SK-N-MC (cell line): ENCODE results near the gene KAT6B.

ENCODE experiments used
- DNase-seq: peaks from one replicate; pipeline ENCODE4 v3.0.0-alpha.2; 2011; ENCODE audit warnings: low read depth, low spot score
- H3K27ac ChIP-seq: fragments of 200-600 bp; sonication (generic); 2 replicates; pipeline ENCODE4 v1.5.1; 2016; ENCODE audit warnings: mixed run types
- H3K36me3 ChIP-seq: fragments of 200-600 bp; sonication (generic); 2 replicates; pipeline ENCODE4 v1.6.1; 2017; ENCODE audit warnings: antibody characterized with exemption, low read length, mixed read lengths; ENCODE audit not compliant: insufficient read depth
- H3K4me3 ChIP-seq: fragments of 200-600 bp; sonication (generic); 2 replicates; pipeline ENCODE4 v1.5.1; 2016
- H3K9ac ChIP-seq: fragments of 200-600 bp; sonication (generic); 2 replicates; pipeline ENCODE4 v1.8.0; 2017; ENCODE audit warnings: mixed run types, mixed read lengths; ENCODE audit not compliant: insufficient read length
- H3K9me3 ChIP-seq: fragments of 200-600 bp; sonication (generic); 2 replicates; pipeline ENCODE4 v1.6.1; 2017; ENCODE audit warnings: low read depth, mild to moderate bottlenecking, antibody characterized with exemption, low read length, moderate library complexity, mixed read lengths
- EZH2 ChIP-seq: fragments of 200-600 bp; sonication (generic); IDR thresholded peaks from one replicate; pipeline ENCODE4 v1.6.1; 2017; ENCODE audit warnings: antibody characterized with exemption
- FOXP2 ChIP-seq: optimal IDR thresholded peaks from 2 replicates; pipeline ENCODE3; 2011; ENCODE audit warnings: mild to moderate bottlenecking, moderate library complexity; ENCODE audit not compliant: insufficient read depth; ENCODE audit errors: extremely low read length, control extremely low read depth
- POLR2AphosphoS5 ChIP-seq: IDR thresholded peaks from 2 replicates; pipeline ENCODE4 v1.6.1; 2012; ENCODE audit warnings: mild to moderate bottlenecking, low read depth, low read length, borderline replicate concordance

Gene KAT6B

GRCh38 chr10:74960670-74961069 is 134.3 kb downstream of the KAT6B start:
- H3K9ac ChIP-seq: no peak overlapping the region
- H3K9me3 ChIP-seq: no peaks in the 10 kb centered on the region
- no peak overlapping the region for H3K27ac ChIP-seq
- no peaks in the 10 kb centered on the region for H3K36me3 ChIP-seq
- H3K4me3 ChIP-seq: no peak overlapping the region
- DNase-seq: no peak
- TF ChIP-seq EZH2: no peak
- TF ChIP-seq FOXP2: no peak
- TF ChIP-seq POLR2AphosphoS5: no peak

DNA sequence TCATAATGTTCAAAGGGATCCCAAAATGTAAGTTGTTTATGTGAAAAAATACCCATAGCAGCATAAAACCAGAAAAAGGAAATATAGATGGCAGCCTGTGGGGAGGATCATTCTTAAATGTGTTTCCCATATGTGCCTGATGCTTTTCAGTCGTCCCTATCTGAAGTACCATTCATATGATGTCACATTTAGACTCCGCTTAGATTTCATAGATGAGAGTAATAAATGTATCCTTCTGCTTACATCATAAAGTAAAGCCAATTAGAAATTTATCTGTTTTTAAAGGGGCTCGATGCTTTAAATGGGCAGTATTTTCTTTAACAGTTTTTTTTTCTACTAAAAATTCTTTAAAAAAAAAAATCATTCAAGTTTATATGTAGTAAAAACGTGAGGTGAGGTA is 136.1 kb downstream of the KAT6B start:
- Histone ChIP-seq H3K27ac (no peak overlapping the region), H3K9ac (no peak overlapping the region), H3K36me3 (no peaks in the 10 kb centered on the region), H3K9me3 (no peaks in the 10 kb centered on the region), H3K4me3 (no peak overlapping the region)
- DNase-seq: no peak
- no peak for TF ChIP-seq EZH2

DNA sequence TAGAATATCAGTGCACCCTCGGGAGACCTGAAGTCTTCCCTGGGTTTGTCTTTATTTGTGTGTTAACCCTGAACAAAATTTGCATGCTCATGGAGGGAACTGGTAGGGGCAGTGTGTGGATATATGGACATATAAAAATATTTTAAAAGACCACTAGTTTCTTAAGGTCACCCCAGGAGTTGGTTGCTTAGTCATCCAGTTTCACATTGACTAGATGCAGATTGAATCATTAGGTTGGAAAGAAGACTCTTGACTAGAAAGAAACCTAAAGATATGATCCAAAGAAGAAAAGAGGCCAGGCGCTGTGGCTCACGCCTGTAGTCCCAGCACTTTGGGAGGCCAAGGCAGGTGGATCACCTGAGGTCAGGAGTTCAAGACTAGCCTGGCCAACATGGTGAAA is 137.1 kb downstream of the KAT6B start:
- H3K4me3 ChIP-seq: no peak overlapping the region
- DNase-seq: no peak
- no peak overlapping the region for H3K27ac ChIP-seq
- H3K9me3 ChIP-seq: no peaks in the 10 kb centered on the region
- no peak overlapping the region for H3K9ac ChIP-seq
- H3K36me3 ChIP-seq: no peaks in the 10 kb centered on the region
- TF ChIP-seq FOXP2 (no peak), POLR2AphosphoS5 (no peak), EZH2 (no peak)

DNA sequence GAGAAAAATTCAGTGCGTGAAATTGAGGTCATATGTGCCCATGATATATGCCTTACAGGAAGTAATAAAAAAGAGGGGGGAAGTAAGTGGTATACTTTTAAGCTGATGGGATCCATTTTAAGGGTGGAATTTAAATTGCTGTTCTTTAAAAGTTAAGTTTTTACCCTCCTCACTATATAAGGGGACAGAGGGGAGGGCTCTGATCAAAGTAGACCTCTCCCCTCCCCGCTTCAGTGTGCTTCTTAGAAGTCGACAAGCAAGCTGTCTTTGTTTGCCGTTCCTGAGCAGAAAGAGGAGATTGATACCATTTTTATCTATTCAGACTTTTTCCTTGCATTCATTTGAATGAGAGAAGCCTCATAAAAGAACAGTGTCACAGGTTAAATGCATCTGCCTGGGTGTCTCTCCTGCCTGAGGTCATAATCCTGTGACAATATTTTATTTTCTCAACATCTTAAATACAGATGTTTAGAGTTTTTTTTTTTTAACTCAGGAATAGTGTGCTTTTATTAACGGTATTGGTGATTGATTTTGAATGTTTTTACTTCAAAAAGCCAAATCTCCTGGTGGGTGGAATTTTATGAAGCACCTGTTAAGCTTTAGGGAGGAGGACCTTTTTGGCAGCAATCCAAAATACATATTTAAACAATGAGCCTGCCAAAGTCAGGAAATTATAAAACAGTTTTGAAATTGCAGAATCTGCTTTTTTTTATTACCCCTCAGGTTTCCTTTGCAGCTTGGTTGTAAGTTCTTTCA is 141.7 kb downstream of the KAT6B start:
- no peaks in the 10 kb centered on the region for H3K9me3 ChIP-seq
- H3K36me3 ChIP-seq: no peaks in the 10 kb centered on the region
- TF ChIP-seq POLR2AphosphoS5 (peak; percentile 43; the same call in 1 of the 2 replicates), EZH2 (no peak)
- peak overlapping the region; percentile 73 for H3K4me3 ChIP-seq
- DNase-seq: peak; percentile 85
- peak overlapping the region; percentile 96 for H3K27ac ChIP-seq
- peak overlapping the region; percentile 57 for H3K9ac ChIP-seq

DNA sequence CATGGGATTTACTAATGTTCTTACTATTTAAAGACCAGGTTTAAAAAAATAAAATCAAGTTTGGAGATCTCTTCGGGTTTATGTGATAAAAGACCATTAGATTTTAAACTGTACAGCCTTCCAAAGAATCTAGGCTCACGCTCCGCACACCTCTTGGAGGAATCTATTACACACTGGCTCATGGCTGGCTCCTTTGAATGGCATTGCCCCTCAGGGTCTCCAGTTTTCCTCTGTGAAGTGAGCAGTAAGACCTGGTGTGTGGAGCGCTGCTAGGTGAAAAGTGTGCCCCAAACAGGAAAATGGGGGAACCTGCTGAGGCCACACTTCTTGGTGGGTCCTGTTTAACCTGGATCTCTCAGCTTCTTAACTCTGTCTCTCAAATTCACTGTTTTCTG is 142.3 kb downstream of the KAT6B start:
- DNase-seq: no peak
- H3K27ac ChIP-seq: peak overlapping the region; percentile 96

GRCh38 chr10:74969093-74969492 is 142.7 kb downstream of the KAT6B start:
- H3K9ac ChIP-seq: peak overlapping the region; percentile 57
- TF ChIP-seq POLR2AphosphoS5 (no peak), FOXP2 (no peak), EZH2 (no peak)
- DNase-seq: no peak

More for the DNA sequence above, 142.3 kb downstream of the KAT6B start:
- peak overlapping the region; percentile 57 for H3K9ac ChIP-seq
- no peaks in the 10 kb centered on the region for H3K9me3 ChIP-seq
- no peaks in the 10 kb centered on the region for H3K36me3 ChIP-seq
- H3K4me3 ChIP-seq: peak overlapping the region; percentile 73
- TF ChIP-seq EZH2: no peak

GRCh38 chr10:74969530-74969929 is 143.1 kb downstream of the KAT6B start:
- DNase-seq: no peak
- Histone ChIP-seq H3K36me3 (no peaks in the 10 kb centered on the region), H3K9ac (no peak overlapping the region), H3K27ac (no peak overlapping the region), H3K4me3 (no peak overlapping the region), H3K9me3 (no peaks in the 10 kb centered on the region)
- TF ChIP-seq EZH2: no peak
- TF ChIP-seq FOXP2: no peak
- no peak for TF ChIP-seq POLR2AphosphoS5

More at GRCh38 chr10:74969093-74969492, 142.7 kb downstream of the KAT6B start:
- Histone ChIP-seq H3K9me3 (no peaks in the 10 kb centered on the region), H3K27ac (peak overlapping the region; percentile 96), H3K4me3 (peak overlapping the region; percentile 73), H3K36me3 (no peaks in the 10 kb centered on the region)

GRCh38 chr10:74973741-74974392 is 147.5 kb downstream of the KAT6B start:
- no peak overlapping the region for H3K9ac ChIP-seq
- H3K4me3 ChIP-seq: no peak overlapping the region
- TF ChIP-seq EZH2 (no peak), POLR2AphosphoS5 (no peak), FOXP2 (no peak)
- no peaks in the 10 kb centered on the region for H3K36me3 ChIP-seq
- no peaks in the 10 kb centered on the region for H3K9me3 ChIP-seq
- no peak overlapping the region for H3K27ac ChIP-seq
- no peak for DNase-seq

DNA sequence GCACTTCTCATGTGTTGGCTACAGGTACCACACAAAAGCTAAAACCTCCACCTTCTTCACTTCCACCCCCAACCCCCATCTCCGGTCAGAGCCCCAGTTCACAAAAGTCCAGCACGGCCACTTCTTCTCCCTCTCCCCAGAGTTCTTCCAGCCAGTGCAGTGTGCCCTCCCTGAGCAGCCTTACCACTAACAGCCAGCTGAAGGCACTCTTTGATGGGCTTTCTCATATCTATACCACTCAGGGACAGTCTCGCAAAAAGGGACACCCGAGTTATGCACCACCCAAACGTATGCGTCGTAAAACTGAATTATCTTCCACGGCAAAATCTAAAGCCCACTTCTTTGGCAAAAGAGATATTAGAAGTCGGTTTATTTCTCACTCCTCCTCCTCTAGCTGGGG is 149.4 kb downstream of the KAT6B start:
- TF ChIP-seq EZH2: no peak
- no peak for DNase-seq
- no peak overlapping the region for H3K4me3 ChIP-seq
- H3K27ac ChIP-seq: no peak overlapping the region
- no peaks in the 10 kb centered on the region for H3K36me3 ChIP-seq
- no peak overlapping the region for H3K9ac ChIP-seq
- no peaks in the 10 kb centered on the region for H3K9me3 ChIP-seq
